ENCODE data around the gene LMO7. TPM values are rescaled to one million over a fixed set of nuclear protein-coding genes. Genes with fewer than 3 reads are reported as not detected.
"Not testable (repeated sequence)": the region's sequence is repeated elsewhere in the genome, so short reads cannot be mapped to it uniquely, and the experiment has no call there.

LMO7 gene
- total RNA-seq, 1 experiment from 2014 or later = 123 TPM

DNA sequence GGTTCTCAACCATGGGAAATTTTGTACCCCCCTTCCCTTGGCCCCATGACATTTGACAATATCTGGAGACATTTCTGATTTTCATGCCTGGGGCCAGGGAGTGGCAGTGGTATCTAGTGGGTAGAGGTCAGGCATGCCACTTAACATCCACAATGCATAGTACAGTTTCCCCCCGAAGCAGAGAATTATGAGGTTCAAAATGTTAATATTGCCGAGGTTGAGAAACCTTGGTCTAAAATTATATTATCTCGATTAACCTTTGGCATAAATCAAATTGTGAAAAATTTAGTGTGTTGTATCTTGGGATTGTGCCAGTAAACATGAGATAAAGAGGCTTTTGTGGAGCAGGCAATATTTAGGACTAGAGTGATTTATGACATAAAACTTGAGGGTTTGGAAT lies 147.9 kb downstream of the LMO7 start:
- Histone ChIP-seq H3K4me1 (replicated peaks) (peaks cover 21% of the 10 kb centered on the region), H3K36me3 (peaks cover 11% of the 10 kb centered on the region), H3K9me3 (replicated peaks) (no peaks in the 10 kb centered on the region), H3K4me3 (no peak overlapping the region), H3K27me3 (replicated peaks) (no peaks in the 10 kb centered on the region), H3K27ac (no peak overlapping the region)
- no peak for DNase-seq (ENCODE audit: low read depth in 1 of 2, low spot score in 2 of 2)

DNA sequence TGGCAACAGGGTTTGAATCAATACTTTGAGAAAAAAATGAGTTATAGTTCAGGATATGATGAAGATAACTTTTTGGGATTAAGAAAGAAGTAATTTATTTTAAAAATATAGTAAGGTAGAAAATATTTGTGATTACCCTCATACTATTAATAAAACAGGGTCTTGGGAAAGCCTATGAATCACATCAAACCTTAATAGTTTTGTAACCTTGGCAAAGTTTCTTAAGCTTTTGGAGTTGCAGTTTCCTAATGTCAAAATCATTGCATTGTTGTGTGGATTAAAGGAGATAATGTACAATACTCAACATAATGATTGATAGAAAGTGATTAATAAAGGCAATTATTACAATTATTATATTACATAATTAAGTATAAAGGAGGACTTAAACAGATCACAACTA lies 149.0 kb downstream of the LMO7 start:
- Histone ChIP-seq H3K27me3 (replicated peaks) (no peaks in the 10 kb centered on the region), H3K36me3 (peaks cover 6% of the 10 kb centered on the region), H3K4me3 (no peak overlapping the region), H3K27ac (no peak overlapping the region), H3K4me1 (replicated peaks) (peaks cover 32% of the 10 kb centered on the region), H3K9me3 (replicated peaks) (no peaks in the 10 kb centered on the region)
- no peak for DNase-seq (ENCODE audit: low read depth in 1 of 2, low spot score in 2 of 2)

DNA sequence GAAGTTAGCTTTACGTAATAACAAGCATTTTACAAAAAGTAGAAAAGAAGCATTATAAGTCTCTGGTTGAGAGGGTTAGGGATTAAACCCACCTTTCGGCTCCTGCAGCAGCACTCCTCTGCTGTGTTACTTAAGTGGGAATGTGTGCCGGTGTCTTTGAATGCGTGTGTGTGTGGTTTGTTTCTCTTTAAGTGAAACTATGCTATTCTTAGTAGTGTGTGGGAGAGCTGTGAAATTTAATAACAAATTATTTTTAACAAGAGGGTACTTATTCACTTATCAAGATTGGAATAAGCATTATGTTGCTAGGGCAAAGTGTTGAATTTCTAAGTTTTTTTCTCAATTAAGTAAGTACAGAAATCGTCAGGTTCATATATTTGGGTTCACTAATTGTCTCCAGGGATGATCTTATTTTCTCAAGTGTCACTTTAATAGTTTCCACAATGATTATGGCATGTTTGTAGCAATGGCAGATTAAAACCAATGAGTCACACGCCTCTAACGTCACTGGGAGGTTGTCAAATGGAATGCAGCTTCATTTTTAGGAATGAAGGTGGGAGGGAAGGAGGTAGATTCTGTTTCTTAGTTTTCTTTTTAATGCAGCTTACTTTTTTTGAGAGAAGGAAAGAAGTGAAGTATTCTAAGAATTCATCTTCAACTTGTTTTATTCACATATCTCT lies 151.3 kb downstream of the LMO7 start:
- Histone ChIP-seq H3K4me1 (replicated peaks) (peaks cover 43% of the 10 kb centered on the region), H3K9me3 (replicated peaks) (no peaks in the 10 kb centered on the region), H3K27ac (peak overlapping the region; percentile 34), H3K36me3 (peaks cover 9% of the 10 kb centered on the region), H3K27me3 (replicated peaks) (no peaks in the 10 kb centered on the region), H3K4me3 (no peak overlapping the region)
- DNase-seq (ENCODE audit: low read depth in 1 of 2, low spot score in 2 of 2) = peak in 1 of 2 experiments; percentile 27

GRCh38 chr13:75788481-75788981 lies 152.4 kb downstream of the LMO7 start:
- no peak for DNase-seq (ENCODE audit: low read depth in 1 of 2, low spot score in 2 of 2)
- no peaks in the 10 kb centered on the region for H3K9me3 ChIP-seq (replicated peaks)
- no peaks in the 10 kb centered on the region for H3K27me3 ChIP-seq (replicated peaks)
- H3K4me3 ChIP-seq = no peak overlapping the region
- peaks cover 52% of the 10 kb centered on the region for H3K4me1 ChIP-seq (replicated peaks)
- peaks cover 8% of the 10 kb centered on the region; the same call in 1 of the 2 replicates for H3K36me3 ChIP-seq
- H3K27ac ChIP-seq = peak overlapping the region; percentile 64

DNA sequence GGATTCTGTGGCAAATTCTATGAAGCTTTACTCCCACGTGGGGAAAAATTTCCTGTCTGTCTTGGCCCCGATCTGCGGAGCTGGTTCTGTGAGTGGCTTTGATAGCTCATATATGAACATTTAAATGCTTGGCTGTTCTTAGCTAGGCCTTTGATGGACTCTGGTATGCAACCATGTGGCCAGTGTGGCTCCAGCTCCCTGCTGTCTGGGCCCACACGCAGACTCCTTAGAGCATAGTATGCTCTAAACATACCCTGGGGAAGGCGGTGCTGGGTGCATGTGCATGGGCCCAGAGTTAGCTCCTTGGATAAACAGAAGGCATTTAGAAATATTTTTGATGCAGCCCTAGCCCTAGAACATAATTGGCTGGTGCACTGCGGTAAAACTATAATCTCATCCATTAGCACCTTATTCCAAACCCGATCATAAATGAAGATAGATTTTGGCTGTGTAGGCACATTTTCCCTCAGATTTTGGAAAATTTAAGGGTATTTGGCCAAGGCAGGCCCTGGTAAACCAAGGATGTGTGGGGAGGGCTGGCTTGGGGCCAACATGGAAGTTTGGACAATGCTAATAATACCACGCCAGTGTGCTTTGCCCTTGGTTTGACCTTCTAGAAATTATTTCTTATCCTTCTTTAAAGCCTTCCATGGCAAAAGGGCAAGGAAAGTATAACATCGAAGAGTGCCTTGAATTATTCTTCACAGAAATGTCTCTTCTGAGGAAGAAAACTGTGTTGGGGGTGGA lies 153.5 kb downstream of the LMO7 start:
- peak overlapping the region; percentile 64 for H3K27ac ChIP-seq
- peaks cover 8% of the 10 kb centered on the region; the same call in 1 of the 2 replicates for H3K36me3 ChIP-seq
- no peaks in the 10 kb centered on the region for H3K9me3 ChIP-seq (replicated peaks)
- peaks cover 52% of the 10 kb centered on the region for H3K4me1 ChIP-seq (replicated peaks)
- H3K27me3 ChIP-seq (replicated peaks) = no peaks in the 10 kb centered on the region
- DNase-seq (ENCODE audit: low read depth in 1 of 2, low spot score in 2 of 2) = peak; percentile 40 to 68
- no peak overlapping the region for H3K4me3 ChIP-seq

DNA sequence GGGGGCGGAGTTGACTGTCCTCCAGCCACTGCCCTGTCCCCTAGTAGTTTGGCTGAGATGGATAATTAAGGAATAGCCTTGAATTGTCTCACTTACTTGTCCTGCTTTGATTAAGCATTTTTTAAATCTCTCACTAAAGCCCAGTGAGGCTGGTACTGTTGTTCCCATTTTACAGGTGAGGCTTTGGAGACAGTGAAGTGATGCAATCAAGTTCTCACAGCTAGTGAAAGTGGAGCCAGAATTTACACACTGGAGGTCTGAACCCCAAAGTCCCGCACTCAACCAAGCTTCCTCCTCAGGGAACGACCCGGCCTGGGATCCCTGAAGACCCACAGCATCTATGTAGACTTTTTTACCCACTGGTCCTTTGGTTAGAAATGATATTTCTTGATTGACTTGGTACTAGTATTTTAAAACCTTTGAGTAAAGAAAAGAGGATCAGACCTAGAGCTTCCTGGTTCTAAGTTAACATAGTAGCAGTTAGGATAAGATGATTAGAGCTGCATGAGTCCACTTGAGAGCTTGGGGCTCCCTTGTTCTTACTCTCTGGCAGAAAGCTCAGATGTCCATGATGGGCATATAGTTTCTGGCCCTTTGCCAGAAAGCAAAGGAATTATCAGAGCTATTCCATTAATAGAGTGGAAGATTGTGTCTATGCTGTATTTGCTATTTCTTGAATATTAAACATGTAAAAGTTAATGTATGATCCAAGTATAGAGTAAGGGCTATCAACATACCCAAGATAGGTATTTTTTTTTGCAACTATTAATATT lies 154.3 kb downstream of the LMO7 start:
- Histone ChIP-seq H3K27me3 (replicated peaks) (no peaks in the 10 kb centered on the region), H3K27ac (no peak overlapping the region; the same call in 1 of the 2 replicates), H3K4me3 (no peak overlapping the region), H3K9me3 (replicated peaks) (no peaks in the 10 kb centered on the region), H3K4me1 (replicated peaks) (peaks cover 52% of the 10 kb centered on the region), H3K36me3 (peaks cover 8% of the 10 kb centered on the region; the same call in 1 of the 2 replicates)
- no peak for DNase-seq (ENCODE audit: low read depth in 1 of 2, low spot score in 2 of 2)

DNA sequence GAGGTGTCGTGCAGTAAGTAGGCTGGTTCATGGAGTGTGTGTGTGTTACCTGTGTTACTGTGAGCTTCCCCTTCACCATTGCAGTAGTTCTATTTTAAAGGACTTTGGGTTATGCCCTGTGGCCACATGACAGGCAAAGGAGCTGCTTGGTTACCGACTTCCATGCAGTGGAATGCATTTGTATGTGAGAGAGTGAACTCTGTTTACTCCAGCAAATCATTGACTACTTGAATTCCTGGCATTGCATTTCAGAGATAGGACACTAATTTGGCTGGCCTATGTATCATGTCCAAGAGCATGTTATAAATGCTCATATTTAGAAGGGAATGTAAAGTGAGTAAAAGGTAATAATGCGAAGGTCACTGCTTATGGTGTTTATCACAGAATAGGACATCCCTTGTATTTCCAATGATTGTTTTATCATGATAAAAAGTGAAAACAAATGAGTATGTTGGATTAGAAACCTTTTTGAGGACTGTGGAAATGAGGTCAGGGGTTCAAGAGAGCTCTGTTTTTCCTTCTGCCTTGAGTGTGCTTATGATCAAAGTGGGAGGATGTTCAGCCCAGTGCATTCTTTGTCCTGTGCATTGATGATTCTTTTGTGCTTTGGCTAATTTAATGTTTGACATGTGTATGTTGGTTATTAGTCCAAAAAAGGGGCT lies 156.5 kb downstream of the LMO7 start:
- Histone ChIP-seq H3K27me3 (replicated peaks) (no peaks in the 10 kb centered on the region), H3K27ac (no peak overlapping the region), H3K4me1 (replicated peaks) (peaks cover 44% of the 10 kb centered on the region), H3K4me3 (no peak overlapping the region), H3K36me3 (peaks cover 21% of the 10 kb centered on the region), H3K9me3 (replicated peaks) (no peaks in the 10 kb centered on the region)
- DNase-seq (ENCODE audit: low read depth in 1 of 2, low spot score in 2 of 2) = no peak

DNA sequence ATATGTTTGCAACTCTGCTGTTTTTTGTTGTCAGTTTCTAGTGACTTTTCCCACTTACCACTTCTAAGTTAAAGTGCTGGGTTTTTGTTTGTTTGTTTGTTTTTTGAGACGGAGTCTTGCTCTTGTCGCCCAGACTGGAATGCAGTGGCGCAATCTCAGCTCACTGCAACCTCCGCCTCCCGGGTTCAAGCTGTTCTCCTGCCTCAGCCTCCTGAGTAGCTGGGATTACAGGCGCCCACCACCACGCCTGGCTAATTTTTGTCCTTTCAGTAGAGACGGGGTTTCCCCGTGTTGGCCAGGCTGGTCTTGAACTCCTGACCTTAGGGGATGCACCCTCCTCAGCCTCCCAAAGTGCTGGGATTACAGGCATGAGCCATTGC lies 157.0 kb downstream of the LMO7 start:
- not testable (repeated sequence) for DNase-seq (ENCODE audit: low read depth in 1 of 2, low spot score in 2 of 2); H3K4me3 ChIP-seq; H3K9me3 ChIP-seq (replicated peaks); H3K27ac ChIP-seq; H3K27me3 ChIP-seq (replicated peaks)
- Histone ChIP-seq H3K4me1 (replicated peaks) (peaks cover 44% of the 10 kb centered on the region), H3K36me3 (peaks cover 26% of the 10 kb centered on the region)

DNA sequence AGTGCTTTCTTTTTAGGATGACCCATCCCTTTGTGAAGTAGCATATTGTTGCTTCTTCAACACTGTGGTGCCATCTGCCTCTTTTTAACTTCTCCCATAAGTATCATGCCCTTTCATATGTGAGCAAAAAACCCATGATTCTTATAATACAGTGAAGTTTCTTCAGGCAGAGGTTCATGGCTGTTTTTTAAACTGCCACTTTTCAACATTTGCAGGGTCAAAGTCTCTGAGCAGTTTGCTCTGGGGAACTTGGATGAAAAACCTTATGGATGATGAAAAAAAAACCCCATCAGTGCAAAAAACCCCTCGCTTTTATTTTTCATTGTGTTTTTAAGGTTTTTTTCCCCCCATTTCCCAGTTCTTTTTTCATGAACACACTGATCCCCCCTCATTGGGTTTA lies 158.5 kb downstream of the LMO7 start:
- H3K4me1 ChIP-seq (replicated peaks) = peaks cover 35% of the 10 kb centered on the region
- no peak overlapping the region for H3K27ac ChIP-seq
- no peak overlapping the region for H3K4me3 ChIP-seq
- peaks cover 34% of the 10 kb centered on the region for H3K36me3 ChIP-seq
- H3K9me3 ChIP-seq (replicated peaks) = no peaks in the 10 kb centered on the region
- no peaks in the 10 kb centered on the region for H3K27me3 ChIP-seq (replicated peaks)
- no peak for DNase-seq (ENCODE audit: low read depth in 1 of 2, low spot score in 2 of 2)

DNA sequence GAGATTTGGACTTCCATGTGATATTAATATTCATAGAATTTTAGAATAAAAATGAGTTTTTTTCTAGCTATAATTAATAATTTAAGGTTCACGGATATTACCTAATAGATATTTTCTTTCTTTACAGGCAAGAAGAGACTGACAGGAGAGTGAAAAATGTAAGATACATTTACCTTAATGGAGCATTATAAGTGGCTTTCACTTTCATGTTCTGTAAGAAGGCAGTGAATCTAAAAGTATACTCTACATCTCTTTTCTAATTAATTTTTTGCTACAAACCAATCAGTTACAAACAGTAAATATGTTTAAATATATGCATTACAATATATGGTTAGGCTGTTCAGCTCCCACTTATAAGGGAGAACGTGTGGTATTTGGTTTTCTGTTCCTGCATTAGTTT lies 159.1 kb downstream of the LMO7 start:
- Histone ChIP-seq H3K4me1 (replicated peaks) (peaks cover 29% of the 10 kb centered on the region), H3K27ac (no peak overlapping the region), H3K27me3 (replicated peaks) (no peaks in the 10 kb centered on the region), H3K4me3 (no peak overlapping the region), H3K36me3 (peaks cover 32% of the 10 kb centered on the region), H3K9me3 (replicated peaks) (no peaks in the 10 kb centered on the region)
- no peak for DNase-seq (ENCODE audit: low read depth in 1 of 2, low spot score in 2 of 2)

DNA sequence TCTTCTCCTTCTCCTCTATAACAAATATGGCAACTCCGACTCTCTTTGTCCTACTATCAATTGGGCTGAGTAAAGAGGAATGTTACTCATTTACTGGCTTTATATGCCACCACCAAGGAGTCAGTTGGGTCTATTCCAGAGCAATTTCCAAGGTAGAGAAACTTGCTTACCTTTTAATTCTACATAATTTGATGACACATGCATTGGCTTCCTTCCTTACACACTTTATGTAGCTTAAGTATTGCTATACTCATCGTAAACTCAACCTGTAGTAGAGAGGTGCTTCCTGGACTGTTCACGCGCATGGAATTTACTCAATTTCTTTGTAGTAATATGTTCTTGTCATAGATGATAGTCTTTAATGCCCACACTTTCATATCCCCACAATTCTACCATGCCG lies 160.7 kb downstream of the LMO7 start:
- no peak for DNase-seq (ENCODE audit: low read depth in 1 of 2, low spot score in 2 of 2)
- no peak overlapping the region for H3K4me3 ChIP-seq
- H3K36me3 ChIP-seq = peaks cover 41% of the 10 kb centered on the region
- no peaks in the 10 kb centered on the region for H3K9me3 ChIP-seq (replicated peaks)
- H3K27me3 ChIP-seq (replicated peaks) = no peaks in the 10 kb centered on the region
- H3K4me1 ChIP-seq (replicated peaks) = peaks cover 26% of the 10 kb centered on the region
- no peak overlapping the region for H3K27ac ChIP-seq

- H3K27me3 ChIP-seq (replicated peaks) = no peaks in the 10 kb centered on the region
- peaks cover 45% of the 10 kb centered on the region for H3K36me3 ChIP-seq
- H3K27ac ChIP-seq = no peak overlapping the region
- DNase-seq (ENCODE audit: low read depth in 1 of 2, low spot score in 2 of 2) = no peak
- peaks cover 22% of the 10 kb centered on the region for H3K4me1 ChIP-seq (replicated peaks)
- no peaks in the 10 kb centered on the region for H3K9me3 ChIP-seq (replicated peaks)
- no peak overlapping the region for H3K4me3 ChIP-seq
These were observed 161.1 kb downstream of the LMO7 start for GRCh38 chr13:75797239-75797638.

GRCh38 chr13:75797719-75798118 lies 161.6 kb downstream of the LMO7 start:
- H3K36me3 ChIP-seq = peaks cover 46% of the 10 kb centered on the region
- peaks cover 17% of the 10 kb centered on the region for H3K4me1 ChIP-seq (replicated peaks)
- DNase-seq (ENCODE audit: low read depth in 1 of 2, low spot score in 2 of 2) = no peak
- no peaks in the 10 kb centered on the region for H3K9me3 ChIP-seq (replicated peaks)
- H3K27ac ChIP-seq = 0 out of 2 replicates have a peak overlapping the region, but pooled peaks have one; percentile 11
- H3K27me3 ChIP-seq (replicated peaks) = no peaks in the 10 kb centered on the region
- no peak overlapping the region for H3K4me3 ChIP-seq

All from SJSA1 (cell line).